Measurements from ENCODE around the gene SKA3.
"Not testable (repeated sequence)": the region's sequence is repeated elsewhere in the genome, so short reads cannot be mapped to it uniquely, and the experiment has no call there.

SKA3 gene

DNA sequence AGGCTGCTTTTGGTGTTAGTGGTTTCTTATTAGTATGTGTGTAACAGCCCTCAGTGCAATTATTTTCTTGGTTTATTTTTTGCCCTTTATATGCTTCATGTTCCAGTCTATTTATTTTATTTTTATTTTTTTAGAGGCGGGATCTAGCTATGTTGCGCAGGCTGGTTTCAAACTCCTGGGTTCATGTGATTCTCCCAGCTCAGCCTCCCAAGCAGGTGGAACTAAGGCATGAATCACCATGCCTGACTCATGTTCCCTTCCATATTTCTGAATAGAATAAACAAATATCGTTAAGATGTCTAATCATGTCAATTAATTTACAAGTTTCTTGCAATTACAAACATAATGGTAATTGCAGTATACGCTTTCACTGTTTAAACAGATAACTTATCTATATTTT lies 11.7 kb downstream of the SKA3 start:
- DNase-seq = no peak

DNA sequence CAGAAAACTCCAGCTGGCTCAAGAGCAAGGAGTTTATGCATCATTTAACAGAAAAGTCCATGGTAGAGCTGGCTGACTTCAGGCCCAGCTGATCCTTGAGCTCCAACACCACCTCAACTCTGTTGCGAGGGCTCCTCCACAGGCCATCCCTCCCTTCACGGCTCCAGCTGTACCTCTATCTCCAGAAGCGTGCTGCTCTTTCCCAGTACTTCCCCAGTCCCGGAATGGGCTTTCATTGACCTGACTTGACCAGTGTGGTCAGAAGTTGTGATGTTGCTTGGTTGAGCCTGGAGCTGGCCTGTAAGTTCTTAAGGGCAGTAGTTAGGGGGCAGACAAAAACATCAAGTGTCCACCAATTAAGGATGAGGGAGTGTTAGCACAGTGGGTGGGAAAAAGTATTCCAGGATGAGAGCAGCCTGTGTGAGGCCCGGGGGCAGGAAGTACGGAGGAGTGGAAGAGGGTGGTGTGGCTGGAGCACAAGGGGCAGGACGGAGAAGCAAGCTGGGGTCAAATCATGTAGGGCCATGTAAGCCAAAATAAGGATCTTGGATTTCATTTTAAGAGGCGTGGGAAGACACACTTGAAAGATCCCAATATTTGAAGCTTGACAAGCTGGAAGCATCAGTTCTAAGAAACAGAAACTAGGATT lies 24.0 kb downstream of the SKA3 start:
- DNase-seq = no peak

DNA sequence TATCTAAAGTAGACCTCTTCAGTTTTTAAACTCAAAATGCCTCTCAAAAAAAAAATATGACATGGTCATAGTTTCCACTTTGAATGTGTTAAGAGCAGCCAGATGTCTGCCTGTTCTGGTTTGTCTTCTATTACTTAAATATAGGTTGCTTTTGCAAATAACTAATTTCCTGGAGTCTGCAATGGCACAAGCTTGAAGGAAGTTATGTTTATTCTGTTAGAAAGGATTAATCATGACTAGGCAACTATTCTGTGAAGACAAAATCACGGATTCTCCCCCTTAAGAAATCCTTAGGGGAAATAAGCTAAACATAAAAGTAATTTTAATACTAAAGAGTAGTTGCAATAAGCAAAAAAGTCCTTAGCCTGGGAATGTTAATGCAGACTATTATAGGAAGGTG lies 26.3 kb downstream of the SKA3 start:
- no peak for DNase-seq

DNA sequence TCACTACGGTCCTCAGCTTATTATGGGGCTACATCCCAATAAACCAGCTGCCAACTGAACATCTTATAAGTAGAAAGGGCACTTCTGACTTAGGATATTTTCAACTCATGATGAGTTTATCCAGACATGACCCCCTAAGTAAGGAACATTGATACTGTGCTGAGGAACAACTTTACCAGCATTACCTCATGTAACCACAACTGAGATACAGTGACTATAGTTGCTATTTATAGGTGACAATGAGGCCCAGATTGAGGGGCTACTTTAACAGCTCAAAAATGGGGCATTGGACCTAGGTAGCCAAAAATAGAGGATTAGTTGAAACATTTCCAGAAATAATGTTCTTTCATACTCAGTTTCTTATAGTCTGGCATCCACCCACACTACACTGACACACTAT lies 26.8 kb downstream of the SKA3 start:
- no peak for DNase-seq

DNA sequence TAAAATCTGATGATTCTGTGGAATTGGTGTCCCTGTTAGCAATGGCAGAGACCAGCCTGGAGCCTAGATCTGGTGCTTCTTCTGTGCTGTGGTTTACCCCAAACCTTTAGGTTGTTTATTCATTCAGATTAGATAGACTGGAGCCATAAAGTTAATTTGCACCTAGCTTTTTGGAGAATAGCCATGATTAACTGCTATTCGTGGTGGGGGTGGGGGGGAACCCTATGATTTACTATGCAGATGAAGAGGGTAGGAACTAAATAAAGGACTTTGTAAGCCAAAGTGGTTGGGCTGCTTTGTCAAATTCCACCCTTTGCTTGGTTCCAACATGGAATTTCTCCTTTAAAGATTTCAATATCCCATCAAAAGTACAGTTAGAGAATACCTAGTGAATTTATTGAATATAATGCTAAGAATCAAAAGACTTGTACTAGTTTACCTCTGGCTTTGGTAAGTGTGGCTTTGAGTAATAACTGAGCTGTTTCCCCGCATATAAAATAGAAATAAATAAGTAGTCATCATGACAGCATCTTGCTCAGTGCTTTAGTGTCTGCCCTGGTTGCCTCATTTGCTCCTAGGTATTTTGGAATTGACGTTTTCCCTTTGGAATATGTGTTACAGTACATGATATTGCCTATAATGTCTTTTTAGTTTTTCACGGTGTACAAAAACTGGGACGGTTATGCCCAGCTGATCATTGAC lies 27.6 kb downstream of the SKA3 start:
- no peak for DNase-seq

DNA sequence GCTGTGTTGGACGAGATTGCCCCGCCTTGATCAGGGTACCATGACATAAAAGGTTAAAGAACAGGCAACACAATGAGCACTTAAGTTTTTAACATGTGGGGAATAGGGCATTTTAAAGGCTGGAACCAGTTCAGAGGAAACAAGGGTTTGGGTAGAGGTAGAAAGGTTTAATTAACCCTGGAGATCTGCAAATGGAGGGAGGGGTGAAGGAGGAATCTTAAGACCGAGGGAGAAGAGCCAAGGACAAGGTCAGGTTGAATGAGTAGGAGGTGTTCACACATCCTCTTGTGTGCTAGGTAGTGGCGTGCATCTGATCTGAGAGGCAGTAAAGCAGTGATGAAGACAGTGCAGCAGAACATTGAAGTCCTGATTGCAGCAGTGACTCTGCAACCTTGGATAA lies 28.5 kb downstream of the SKA3 start:
- no peak for DNase-seq

DNA sequence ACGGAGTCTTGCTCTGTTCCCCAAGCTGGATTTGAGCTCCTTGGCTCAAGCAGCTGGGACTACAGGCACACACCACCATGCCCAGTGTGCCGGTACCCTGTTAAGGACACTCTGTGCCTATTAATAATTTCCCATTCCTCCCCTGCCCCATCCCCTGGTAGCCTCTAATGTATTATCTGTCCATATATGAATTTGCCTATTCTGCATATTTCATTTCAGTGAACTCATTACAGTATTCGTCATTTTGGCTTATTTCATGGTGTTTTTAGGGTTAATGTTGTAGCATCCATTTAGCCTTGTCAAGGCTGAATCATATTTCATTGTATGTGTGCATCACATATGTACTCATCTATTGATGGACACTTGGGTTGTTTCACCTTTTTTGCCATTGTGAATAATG lies 33.6 kb downstream of the SKA3 start:
- no peak for DNase-seq

DNA sequence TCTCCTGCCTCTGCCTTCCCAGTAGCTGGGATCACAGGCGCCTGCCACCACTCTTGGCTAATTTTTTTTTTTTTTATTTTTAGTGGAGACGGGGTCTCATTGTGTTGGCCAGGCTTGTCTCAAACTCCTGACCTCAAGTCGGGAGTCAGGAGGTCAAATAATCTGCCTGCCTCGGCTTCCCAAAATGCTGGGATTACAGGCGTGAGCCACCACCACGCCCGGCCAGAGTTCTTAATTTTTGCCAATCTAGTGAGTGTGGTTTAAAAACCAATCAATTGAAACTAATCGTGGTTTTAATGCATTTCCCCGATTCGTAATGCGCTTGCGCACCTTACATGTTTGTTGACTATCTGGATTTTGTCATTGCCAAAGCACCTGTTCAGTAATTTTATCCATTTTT lies 37.0 kb downstream of the SKA3 start:
- DNase-seq = no peak

DNA sequence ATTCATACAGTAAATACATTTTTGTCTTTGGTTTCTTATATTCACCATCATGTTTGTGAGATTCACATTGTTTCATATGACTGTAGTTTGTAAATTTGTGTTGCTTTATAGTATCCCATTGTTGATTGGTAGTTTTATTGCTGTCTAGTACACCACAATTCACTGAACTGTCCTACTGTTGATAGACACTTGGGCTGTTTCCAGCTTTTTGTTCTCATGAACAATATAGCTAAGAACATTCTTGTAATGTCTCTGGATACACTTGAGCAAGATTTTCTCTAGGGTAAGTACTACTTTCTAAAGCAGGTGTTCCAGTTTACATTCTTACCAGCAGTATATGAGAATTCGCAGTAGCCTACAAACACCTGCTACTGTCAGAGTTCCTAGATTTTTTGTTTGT lies 37.8 kb downstream of the SKA3 start:
- no peak for DNase-seq

DNA sequence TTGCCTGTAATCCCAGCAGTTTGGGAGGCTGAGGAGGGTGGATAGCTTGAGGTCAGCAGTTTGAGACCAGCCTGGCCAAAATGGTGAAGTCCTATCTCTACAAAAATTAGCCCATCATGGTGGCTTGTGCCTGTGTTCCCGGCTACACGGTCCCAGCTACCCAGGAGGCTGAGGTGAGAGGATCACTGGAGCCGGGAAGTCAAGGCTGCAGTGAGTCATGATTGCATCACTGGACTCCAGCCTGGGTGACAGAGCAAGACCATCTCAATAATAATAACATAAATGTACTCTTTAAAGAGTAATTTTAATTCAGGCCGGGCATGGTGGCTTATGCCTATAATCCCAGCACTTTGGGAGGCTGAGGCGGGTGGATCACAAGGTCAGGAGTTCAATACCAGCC lies 38.7 kb downstream of the SKA3 start:
- no peak for DNase-seq

DNA sequence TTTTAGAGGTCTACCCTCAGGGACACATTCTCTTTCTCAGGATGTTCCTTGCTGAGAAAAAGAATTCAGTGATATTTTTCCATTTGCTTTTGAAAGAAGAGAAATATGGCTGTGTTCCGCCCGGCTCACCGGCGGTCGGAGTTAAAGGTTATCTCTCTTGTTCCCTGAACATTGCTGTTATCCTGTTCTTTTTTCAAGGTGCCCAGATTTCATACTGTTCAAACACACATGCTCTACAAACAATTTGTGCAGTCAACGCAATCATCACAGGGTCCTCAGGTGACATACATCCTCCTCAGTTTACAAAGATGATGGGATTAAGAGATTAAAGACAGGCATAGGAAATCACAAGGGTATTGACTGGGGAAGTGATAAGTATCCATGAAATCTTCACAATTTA lies 40.5 kb downstream of the SKA3 start:
- DNase-seq = not testable (repeated sequence)

DNA sequence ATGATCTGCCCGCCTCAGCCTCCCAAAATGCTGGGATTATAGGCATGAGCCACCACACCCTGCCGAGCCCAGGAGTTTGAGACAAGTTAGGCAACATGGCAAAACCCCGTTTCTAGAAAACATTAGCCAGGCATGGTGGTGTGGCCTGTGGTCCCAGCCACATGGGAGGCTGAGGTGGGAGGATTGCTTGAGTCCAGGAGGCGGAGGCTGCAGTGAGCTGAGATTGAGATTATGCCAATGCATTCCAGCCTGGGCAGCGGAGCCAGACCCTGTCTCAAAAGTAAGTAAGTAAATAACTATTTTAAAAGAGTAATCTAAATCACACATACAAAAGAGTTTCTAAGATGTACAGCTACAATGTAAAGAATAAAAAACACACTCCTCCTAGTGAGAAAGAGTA lies 41.9 kb downstream of the SKA3 start:
- no peak for DNase-seq

DNA sequence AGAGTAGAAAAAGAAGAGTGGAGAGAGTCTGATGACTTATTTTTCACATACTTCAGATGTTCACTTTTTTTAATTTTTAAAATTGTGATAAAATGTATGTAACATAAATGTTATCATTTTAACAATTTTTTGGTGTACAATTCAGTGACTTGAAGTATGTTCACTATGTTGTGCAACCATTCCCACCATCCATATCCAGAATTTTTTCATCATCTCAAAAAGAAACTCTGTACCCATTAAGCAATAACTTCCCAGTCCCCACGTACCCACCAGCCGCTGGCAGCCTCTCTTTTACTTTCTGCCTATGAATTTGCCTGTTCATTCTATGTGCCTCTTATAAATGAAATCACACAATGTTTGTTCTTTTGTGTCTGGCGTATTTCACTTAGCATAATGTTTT lies 43.3 kb downstream of the SKA3 start:
- DNase-seq = no peak

DNA sequence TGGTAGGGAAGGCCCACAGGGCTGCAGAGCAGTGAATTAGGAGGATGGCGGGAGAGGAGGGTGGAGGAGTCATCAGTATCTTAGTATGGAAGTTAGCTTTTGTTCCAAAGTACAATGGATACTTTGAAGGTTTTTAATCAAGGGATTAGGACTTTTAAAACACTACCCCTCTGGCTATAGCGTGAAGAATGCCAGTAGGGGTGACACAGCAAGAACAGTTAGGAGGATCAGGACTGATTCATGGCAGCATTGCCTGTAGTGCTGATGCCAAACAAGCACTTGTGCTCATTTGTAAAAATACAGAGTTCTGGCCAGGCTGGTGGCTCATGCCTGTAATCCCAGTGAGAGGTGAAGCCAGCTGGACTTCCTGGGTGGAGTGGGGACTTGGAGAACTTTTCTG lies 46.2 kb downstream of the SKA3 start:
- DNase-seq = no peak

DNA sequence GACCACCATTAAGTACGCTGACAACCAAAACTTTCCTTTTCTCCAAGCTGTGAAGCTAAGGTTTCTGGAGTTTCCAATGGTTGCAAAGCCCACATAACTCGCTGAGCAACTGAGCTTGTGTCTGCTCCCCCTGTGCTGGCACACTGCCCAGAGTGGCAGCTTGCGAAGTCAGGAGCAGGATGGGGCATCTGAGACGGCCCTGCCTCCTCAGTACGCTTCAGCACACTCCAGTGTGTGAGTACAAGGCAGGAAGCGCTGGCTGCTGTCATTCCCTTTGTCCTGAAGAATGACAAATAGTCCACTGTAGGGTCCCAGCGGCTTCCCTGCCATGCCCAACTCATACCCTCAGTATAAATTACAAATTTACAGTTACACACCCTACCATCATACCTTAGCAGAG lies 51.5 kb downstream of the SKA3 start:
- no peak for DNase-seq

DNA sequence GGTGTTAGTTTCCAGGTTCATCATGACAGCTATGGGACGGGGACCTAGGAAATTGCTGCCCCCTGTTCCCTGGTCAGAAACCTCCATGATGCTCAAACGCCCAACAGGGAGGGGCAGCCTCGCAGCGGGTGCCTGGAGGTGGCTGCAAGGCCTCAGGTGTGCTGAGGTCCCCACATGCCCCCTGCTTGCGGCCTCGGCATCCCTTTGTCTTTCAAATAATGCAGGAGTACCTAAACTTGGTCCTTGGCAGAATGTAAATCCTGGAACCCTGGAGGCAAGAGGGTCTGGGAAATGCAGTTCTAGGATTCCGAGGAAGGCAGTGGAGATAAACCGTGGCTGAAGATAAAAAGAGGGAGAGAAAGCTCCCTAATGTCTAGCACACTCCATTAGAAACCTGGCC lies 52.4 kb downstream of the SKA3 start:
- DNase-seq = no peak

DNA sequence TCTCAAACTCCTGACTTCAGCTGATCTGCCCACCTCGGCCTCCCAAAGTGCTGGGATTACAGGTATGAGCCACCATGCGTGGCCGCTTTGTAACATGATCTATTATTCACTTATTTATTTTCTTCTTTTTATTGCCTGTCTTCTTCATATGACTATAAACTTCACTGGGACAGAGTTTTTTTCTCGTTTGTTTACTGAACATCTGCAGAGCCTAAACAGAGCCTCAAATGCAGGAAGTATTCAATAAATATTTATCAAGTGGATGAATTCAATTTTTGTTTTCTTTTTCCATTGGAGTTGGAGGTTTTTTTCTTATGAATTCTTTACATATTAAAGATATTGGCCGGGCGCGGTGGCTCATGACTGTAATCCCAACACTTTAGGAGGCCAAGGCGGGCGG lies 54.7 kb downstream of the SKA3 start:
- DNase-seq = no peak

DNA sequence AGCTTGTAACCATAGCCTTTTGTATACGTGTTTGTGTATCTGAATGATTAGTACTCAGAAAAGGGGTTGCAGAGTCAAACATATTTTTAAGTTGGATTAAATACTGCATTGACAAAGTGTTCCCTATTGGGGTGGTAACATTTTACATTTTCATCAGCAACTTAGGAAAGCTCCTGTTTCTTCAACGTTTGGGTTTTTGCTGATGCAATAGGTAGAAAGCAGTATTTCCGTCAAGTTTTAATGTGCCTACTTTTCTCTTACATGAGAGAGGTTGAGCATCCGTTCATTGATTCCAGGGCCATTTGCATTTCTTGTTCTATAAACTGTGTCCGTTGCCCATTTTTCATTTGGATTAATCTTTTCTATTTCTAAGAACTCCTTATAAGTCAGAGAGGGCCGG lies 56.2 kb downstream of the SKA3 start:
- no peak for DNase-seq

DNA sequence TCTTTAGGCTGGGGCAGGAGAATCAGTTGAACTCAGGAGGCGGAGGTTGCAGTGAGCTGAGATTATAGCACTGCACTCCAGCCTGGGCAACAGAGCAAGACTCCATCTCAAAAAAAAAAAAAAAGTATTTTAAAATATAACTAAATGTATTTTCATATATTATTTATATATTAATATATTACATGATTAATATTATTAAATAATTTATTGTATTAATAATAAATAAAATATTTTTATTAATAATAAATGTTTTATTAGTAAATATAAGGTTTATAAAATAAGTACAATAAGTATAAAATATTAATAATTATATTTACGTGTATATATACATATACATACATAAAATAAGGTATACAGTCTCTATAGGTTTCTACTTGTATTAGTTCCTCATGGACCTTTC lies 56.8 kb downstream of the SKA3 start:
- no peak for DNase-seq

DNA sequence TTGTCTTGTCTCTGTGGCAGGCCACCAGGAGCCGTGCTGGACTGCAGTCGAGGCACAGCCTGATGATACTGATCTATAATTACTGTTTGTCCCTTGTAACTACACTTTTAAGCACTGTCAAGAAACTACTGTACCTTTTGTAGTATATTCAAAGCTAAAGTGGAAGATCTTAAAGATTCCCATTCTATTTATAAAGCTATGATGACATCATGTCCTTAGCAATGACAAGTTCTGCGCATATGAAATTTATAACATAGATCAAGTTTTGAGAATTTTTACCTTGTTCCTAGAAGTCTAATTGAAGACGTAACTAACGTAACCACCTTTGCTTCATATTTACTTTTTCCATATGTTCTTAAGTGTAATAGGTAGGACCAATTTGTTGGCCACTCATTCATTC lies 58.2 kb downstream of the SKA3 start:
- DNase-seq = no peak

DNA sequence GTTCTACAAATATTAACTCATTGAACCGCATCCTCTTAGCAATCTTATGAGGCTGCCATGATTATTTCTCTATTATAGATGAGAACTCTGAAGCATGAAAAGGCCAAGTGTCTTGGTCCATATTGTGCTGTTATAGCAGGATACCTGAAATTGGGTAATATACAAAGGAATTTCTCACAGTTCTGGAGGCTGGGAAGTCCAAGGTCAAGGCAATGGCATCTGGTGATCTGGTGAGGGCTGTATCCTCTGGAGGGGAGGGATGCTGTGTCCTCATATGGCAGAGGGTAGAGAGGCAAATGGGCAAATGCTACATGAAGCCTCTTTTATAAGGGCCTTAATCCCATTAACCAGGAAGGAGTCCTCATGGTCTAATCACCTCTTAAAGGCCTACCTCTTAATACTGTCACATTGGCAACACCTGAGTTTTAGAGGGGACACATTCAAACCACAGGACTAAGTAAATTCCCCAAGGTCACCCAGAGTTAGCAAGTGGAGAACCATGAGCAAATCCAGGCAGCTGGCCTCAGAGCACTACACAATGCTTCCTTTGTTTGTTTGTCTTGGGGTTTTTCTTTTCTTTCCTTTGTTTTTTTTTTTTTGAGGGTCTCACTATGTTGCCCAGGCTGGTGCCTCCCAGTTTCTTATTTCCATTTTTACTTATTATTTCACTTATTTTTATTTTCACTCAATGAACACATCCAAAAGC lies 59.1 kb downstream of the SKA3 start:
- DNase-seq = no peak

DNA sequence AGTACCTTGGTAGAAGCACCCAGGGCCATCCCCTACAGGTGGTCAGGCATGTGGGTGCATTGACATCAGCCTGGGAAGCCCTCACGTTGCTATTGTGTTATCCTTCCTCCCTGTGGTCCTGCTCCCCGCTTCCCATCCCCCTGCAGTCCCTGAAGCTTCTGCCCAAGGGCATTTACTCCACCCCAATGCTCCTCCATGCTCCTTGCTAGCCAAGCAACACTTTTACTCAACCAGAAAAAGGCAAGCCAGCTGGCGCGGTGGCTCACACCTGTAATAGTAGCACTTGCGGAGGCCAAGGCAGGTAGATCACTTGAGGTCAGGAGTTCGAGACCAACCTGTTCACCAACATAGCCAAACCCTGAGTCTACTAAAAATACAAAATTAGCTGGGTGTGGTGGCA lies 60.2 kb downstream of the SKA3 start:
- no peak for DNase-seq

DNA sequence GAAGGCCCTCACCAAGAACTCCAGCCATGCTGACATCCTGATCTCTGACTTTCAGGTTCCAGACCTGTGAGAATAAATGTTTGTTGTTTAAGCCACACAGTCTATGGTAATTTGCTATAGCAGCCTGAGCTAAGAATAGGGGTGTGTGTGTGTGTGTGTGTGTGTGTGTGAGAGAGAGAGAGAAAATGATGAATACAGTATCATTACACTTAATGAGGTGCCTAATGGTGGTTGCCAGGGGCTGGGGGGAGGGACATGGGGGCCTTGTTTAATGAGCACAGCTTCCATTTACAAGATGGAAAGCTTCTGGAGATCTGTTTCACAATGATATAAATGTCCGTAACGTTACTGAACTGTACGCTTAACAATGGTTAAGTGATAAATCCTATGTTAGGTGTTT lies 61.1 kb downstream of the SKA3 start:
- DNase-seq = no peak

DNA sequence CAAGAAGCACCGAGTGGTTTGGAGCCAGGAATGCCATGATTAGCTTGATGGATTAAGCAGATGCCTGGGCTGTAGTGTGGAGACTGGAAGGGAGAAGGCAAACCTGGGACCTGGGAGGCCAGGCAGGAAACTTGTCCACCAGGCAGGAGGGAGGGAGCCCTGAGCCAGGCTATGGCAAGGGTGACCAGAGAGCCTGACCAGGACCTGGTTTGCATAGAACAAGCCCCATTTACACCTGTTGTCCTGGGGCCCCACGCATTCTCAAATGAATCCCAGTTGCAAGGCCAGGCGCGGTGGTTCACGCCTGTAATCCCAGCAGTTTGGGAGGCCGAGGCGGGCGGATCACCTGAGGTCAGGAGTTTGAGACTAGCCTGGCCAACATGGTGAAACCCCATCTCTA lies 64.8 kb downstream of the SKA3 start:
- DNase-seq = no peak

DNA sequence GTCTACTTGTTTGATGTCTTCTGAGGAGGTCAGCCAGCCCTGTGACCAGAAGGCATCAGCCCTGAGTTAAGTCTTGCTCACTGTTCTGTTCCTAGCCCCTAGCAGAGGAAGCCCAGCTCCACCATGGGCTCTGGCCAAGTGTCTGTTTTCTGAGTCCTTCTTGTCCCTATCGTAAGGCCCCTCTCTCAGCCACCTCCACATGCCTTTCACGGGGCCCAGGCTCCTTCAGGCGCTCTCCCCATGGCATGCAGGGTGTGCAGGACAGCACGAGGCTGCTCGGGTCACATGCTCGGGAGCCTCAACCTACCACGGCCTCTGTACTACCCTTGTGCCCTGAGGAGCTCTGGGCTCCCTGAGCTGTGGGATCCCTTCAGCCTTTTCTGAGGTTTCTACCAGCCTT lies 67.2 kb downstream of the SKA3 start:
- DNase-seq = no peak

All from NK-92 treated with Interleukin-12 subunit alpha and Interleukin-12 subunit beta, amount 100 ng/mL, for 24 hours (cell line).